ENCODE results near the gene GRB2. TPM values are rescaled to one million over a fixed set of nuclear protein-coding genes. Genes with fewer than 3 reads are reported as not detected.

Gene GRB2
- total and polyA plus RNA-seq, 10 donors: 66.8 to 352 (median 209) TPM

- H3K4me3 ChIP-seq: no peak overlapping the region
- intact Hi-C loops (cut with DNase I; ENCODE audit: low total_unique reads): no loop called here
- peak overlapping the region in 5 of 8 donors; percentile 1 to 66 (median 24) for H3K27ac ChIP-seq
Observed at GRCh38 chr17:75331671-75332070, 73.8 kb downstream of the GRB2 start.

DNA sequence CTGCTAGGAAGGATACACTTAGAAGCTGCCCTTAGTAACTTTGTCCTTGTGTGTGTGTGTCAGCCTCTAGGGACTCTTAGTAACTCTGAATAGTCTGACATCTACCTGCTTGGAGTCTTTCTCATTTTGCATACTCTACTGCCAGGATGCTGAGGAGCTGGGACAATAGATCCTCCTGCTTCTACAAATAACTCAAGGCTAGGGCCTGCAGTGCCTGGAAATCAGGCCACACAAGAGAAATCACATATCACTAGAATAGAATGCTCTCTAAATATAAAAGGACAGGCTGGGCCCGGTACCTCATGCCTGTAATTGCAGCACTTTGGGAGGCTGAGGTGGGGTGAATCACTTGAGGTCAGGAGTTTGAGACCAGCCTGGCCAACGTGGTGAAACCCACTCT is 77.7 kb downstream of the GRB2 start:
- Histone ChIP-seq H3K4me3 (no peak overlapping the region), H3K9me3 (no peaks in the 10 kb centered on the region), H3K27me3 (replicated peaks in 1 of 7) (no peaks in the 10 kb centered on the region), H3K36me3 (peaks cover 2 to 95% (median 29%) of the 10 kb centered on the region in 6 donors), H3K4me1 (peaks cover 19 to 92% (median 74%) of the 10 kb centered on the region in 6 donors), H3K27ac (peak overlapping the region in 4 of 8 donors; percentile 72 to 82 (median 74))
- intact Hi-C loops (cut with DNase I; ENCODE audit: low total_unique reads): no loop called here
- WGBS, 5 donors: 43 to 85% (median 67%) methylated on average over 2 of the region's 2 CpGs
- no peak for DNase-seq
- TF ChIP-seq POLR2AphosphoS5 (IDR thresholded peaks at IDR 0.05) (no peak), POLR2A (IDR thresholded peaks at IDR 0.05) (no peak)
- TF ChIP-seq, protein P1, sequence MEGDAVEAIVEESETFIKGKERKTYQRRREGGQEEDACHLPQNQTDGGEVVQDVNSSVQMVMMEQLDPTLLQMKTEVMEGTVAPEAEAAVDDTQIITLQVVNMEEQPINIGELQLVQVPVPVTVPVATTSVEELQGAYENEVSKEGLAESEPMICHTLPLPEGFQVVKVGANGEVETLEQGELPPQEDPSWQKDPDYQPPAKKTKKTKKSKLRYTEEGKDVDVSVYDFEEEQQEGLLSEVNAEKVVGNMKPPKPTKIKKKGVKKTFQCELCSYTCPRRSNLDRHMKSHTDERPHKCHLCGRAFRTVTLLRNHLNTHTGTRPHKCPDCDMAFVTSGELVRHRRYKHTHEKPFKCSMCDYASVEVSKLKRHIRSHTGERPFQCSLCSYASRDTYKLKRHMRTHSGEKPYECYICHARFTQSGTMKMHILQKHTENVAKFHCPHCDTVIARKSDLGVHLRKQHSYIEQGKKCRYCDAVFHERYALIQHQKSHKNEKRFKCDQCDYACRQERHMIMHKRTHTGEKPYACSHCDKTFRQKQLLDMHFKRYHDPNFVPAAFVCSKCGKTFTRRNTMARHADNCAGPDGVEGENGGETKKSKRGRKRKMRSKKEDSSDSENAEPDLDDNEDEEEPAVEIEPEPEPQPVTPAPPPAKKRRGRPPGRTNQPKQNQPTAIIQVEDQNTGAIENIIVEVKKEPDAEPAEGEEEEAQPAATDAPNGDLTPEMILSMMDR (IDR thresholded peaks at IDR 0.05 in 8 of 11, conservative IDR thresholded peaks at IDR 0.05 in 3 of 11): no peak

More at GRCh38 chr17:75331671-75332070, 73.8 kb downstream of the GRB2 start:
- H3K36me3 ChIP-seq: peaks cover 0 to 72% (median 19%) of the 10 kb centered on the region in 6 donors
- no peaks in the 10 kb centered on the region for H3K27me3 ChIP-seq (replicated peaks in 1 of 7)
- WGBS, 5 donors: 64 to 73% (median 68%) methylated on average over 6 of the region's 6 CpGs
- no peak for DNase-seq
- no peaks in the 10 kb centered on the region for H3K9me3 ChIP-seq
- H3K4me1 ChIP-seq: peaks cover 7 to 95% (median 69%) of the 10 kb centered on the region in 6 donors
- TF ChIP-seq POLR2A (IDR thresholded peaks at IDR 0.05) (no peak), POLR2AphosphoS5 (IDR thresholded peaks at IDR 0.05) (peak in 2 of 3 donors; percentile 25 to 30)

DNA sequence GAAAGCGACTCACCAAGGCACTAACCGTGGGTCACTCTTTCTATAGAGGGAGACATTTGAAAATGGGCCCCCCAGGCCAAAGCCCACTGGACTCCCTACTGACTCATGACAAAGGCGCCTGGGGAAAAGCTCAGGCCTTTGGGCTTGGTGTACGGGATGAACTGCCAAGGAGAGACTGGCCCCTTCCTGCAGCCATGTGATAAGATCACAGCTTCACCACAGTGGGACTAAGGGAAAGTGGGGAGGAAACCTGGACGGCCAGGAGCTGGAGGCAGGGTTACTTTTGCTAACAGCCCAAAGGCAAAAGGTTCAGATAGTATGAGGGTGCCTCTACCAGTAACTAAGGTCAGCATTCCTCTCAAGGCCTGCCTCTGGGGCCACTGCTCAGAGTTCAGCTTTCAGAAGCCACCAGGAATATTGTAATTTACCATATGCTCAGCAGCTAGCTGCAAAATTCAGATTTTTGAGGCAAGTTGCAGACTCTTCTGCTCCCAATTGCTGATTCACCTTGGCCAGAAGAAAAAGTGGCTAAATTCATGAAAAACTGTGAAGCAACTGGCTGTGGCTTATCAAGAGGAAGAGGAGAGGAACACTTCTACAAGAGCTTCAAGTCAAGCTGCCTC is 79.1 kb downstream of the GRB2 start:
- intact Hi-C loops (cut with DNase I; ENCODE audit: low total_unique reads): no loop called here
- Histone ChIP-seq H3K4me1 (peaks cover 19 to 90% (median 68%) of the 10 kb centered on the region in 6 donors), H3K4me3 (peak overlapping the region in 1 of 8 donors; percentile 13), H3K27me3 (replicated peaks in 1 of 7) (no peaks in the 10 kb centered on the region), H3K9me3 (no peaks in the 10 kb centered on the region), H3K36me3 (peaks cover 2 to 95% (median 32%) of the 10 kb centered on the region in 6 donors), H3K27ac (peak overlapping the region; percentile 60 to 82 (median 72))
- no peak for DNase-seq
- WGBS, 5 donors: 37 to 75% (median 42%) methylated on average over 5 of the region's 5 CpGs
- TF ChIP-seq POLR2A (IDR thresholded peaks at IDR 0.05) (no peak), POLR2AphosphoS5 (IDR thresholded peaks at IDR 0.05) (peak in 1 of 3 donors; percentile 17)
- TF ChIP-seq, protein P1 (IDR thresholded peaks at IDR 0.05 in 8 of 11, conservative IDR thresholded peaks at IDR 0.05 in 3 of 11): no peak

DNA sequence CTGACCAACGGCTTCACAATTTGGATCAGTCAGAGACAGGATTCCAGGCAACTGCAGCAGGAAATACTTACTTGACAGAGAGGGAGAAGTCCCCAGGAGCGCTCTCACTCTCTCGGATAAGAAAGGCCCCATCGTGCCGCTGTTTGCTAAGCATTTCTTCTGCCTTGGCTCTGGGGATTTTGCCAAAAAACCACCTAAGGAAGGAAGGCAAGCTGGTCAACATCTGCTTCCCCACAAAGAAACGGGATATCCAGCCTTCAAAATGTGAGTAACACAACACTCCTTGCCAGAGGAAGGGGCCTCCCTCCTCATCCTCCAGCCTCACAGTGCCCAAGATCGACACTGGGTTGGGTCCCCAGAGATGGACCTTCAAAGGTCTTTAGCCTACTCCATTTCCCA is 79.7 kb downstream of the GRB2 start:
- H3K9me3 ChIP-seq: no peaks in the 10 kb centered on the region
- DNase-seq: peak; percentile 53
- WGBS, 5 donors: 19 to 35% (median 24%) methylated on average over 7 of the region's 7 CpGs
- TF ChIP-seq, protein P1 (IDR thresholded peaks at IDR 0.05 in 8 of 11, conservative IDR thresholded peaks at IDR 0.05 in 3 of 11): no peak
- TF ChIP-seq POLR2AphosphoS5 (IDR thresholded peaks at IDR 0.05) (no peak), POLR2A (IDR thresholded peaks at IDR 0.05) (no peak)
- intact Hi-C loops (cut with DNase I; ENCODE audit: low total_unique reads): no loop called here
- peak overlapping the region; percentile 60 to 82 (median 72) for H3K27ac ChIP-seq
- H3K4me1 ChIP-seq: peaks cover 19 to 85% (median 63%) of the 10 kb centered on the region in 6 donors
- peak overlapping the region in 1 of 8 donors; percentile 13 for H3K4me3 ChIP-seq
- peaks cover 2 to 95% (median 34%) of the 10 kb centered on the region in 6 donors for H3K36me3 ChIP-seq
- no peaks in the 10 kb centered on the region for H3K27me3 ChIP-seq (replicated peaks in 1 of 7)

Data from spleen (tissue), 11 donors.